ES-I3 (cell line): ENCODE measurements around the gene LRRC63.

Source experiments
- H3K36me3 ChIP-seq: 2 replicates; pipeline ENCODE4 v1.6.1; 2013; ENCODE audit warnings: mild to moderate bottlenecking, low read length, control low read depth, moderate library complexity; ENCODE audit not compliant: insufficient read depth
- H3K4me1 ChIP-seq: 2 replicates; pipeline ENCODE4 v1.6.1; 2013; ENCODE audit warnings: mild to moderate bottlenecking, control low read depth, low read length; ENCODE audit not compliant: insufficient read depth
- H3K9ac ChIP-seq: 2 replicates; pipeline ENCODE4 v1.6.1; 2013; ENCODE audit warnings: low read depth, mild to moderate bottlenecking, low read length, moderate library complexity
- H3K9me3 ChIP-seq: 2 replicates; pipeline ENCODE4 v1.6.1; 2013; ENCODE audit warnings: mild to moderate bottlenecking, low read length, moderate library complexity; ENCODE audit not compliant: control insufficient read depth, insufficient read depth

Gene LRRC63

GRCh38 chr13:46296115-46296822 lies 84.5 kb downstream of the LRRC63 start:
- peaks cover under 1% of the 10 kb centered on the region; the same call in 1 of the 2 replicates for H3K9me3 ChIP-seq
- no peaks in the 10 kb centered on the region for H3K36me3 ChIP-seq
- H3K4me1 ChIP-seq, result no peaks in the 10 kb centered on the region
- no peak overlapping the region for H3K9ac ChIP-seq

DNA sequence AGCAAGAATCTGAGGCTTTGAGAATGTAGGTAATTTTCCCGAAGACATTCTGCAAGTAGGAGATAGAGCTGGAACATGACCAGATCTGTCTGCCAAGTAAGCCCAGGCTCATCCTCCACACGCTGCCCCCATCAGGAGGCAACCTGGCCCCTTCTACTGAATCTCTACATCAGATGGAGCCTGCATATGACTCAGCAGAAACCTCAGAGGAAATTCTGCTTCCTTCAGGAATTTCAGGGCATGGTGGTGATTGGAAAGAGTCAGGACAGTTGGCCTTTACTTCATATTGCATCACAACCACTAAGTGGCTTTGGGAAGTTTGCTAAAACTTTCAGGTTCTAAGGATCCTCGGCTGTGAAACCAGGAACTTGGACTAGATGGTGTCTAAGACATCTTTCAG lies 85.2 kb downstream of the LRRC63 start:
- no peaks in the 10 kb centered on the region for H3K36me3 ChIP-seq
- H3K9ac ChIP-seq, result no peak overlapping the region
- H3K9me3 ChIP-seq, result peaks cover 4% of the 10 kb centered on the region; the same call in 1 of the 2 replicates
- no peaks in the 10 kb centered on the region for H3K4me1 ChIP-seq

- H3K9me3 ChIP-seq, result peaks cover 4% of the 10 kb centered on the region; the same call in 1 of the 2 replicates
- no peaks in the 10 kb centered on the region for H3K4me1 ChIP-seq
- no peaks in the 10 kb centered on the region for H3K36me3 ChIP-seq
- H3K9ac ChIP-seq, result no peak overlapping the region
Measured at GRCh38 chr13:46297361-46297811, 85.7 kb downstream of the LRRC63 start.

- H3K36me3 ChIP-seq, result no peaks in the 10 kb centered on the region
- no peak overlapping the region for H3K9ac ChIP-seq
- H3K4me1 ChIP-seq, result no peaks in the 10 kb centered on the region
- peaks cover 4% of the 10 kb centered on the region; the same call in 1 of the 2 replicates for H3K9me3 ChIP-seq
Measured at GRCh38 chr13:46303742-46304385, 92.1 kb downstream of the LRRC63 start.

DNA sequence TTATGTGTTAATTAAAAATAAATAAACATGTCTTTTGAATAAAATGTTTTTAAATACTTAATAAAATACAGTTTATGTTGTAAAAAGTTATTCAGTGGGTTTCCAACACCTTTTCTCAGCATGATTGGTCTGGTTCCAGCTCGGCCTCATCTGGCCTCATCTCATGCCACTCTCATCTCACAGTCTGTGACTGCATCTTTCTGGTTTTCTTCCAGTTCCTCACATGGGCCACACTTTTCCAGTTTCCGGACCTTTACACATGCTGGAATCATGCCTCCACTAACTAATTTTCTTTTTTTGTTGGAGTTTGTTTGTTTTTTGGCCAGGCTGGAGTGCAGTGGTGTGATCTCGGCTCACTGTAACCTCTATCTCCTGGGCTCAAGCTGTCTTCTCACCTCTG lies 92.8 kb downstream of the LRRC63 start:
- H3K9ac ChIP-seq, result no peak overlapping the region
- H3K36me3 ChIP-seq, result no peaks in the 10 kb centered on the region
- no peaks in the 10 kb centered on the region for H3K4me1 ChIP-seq
- H3K9me3 ChIP-seq, result peaks cover 4% of the 10 kb centered on the region; the same call in 1 of the 2 replicates

GRCh38 chr13:46307554-46307953 lies 95.8 kb downstream of the LRRC63 start:
- Histone ChIP-seq H3K9ac (no peak overlapping the region), H3K36me3 (no peaks in the 10 kb centered on the region), H3K9me3 (peaks cover 4% of the 10 kb centered on the region; the same call in 1 of the 2 replicates), H3K4me1 (no peaks in the 10 kb centered on the region)

DNA sequence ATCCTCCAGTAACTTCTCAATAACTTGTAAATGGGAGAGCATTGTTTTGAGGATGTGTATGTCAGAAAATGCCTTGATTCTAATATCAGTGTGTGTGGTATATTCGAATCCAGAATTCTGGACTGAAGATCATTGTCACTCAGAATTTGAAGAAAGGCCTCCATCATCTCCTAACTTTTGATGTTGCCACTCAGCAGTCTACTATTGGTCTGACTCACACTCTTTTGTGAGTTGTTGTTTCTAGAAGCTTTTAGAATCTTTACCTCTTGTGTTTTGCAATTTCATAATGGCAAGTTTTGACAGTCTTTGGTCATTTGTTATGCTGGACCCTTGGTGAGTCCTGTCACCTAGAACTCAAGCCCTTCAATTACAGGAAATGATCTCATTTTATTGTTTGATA lies 98.3 kb downstream of the LRRC63 start:
- no peaks in the 10 kb centered on the region for H3K36me3 ChIP-seq
- no peaks in the 10 kb centered on the region for H3K4me1 ChIP-seq
- peaks cover 4% of the 10 kb centered on the region; the same call in 1 of the 2 replicates for H3K9me3 ChIP-seq
- H3K9ac ChIP-seq, result no peak overlapping the region

- Histone ChIP-seq H3K4me1 (no peaks in the 10 kb centered on the region), H3K36me3 (no peaks in the 10 kb centered on the region), H3K9ac (no peak overlapping the region), H3K9me3 (peaks cover 4% of the 10 kb centered on the region; the same call in 1 of the 2 replicates)
Measured at GRCh38 chr13:46311217-46311616, 99.5 kb downstream of the LRRC63 start.

GRCh38 chr13:46313024-46313423 lies 101.3 kb downstream of the LRRC63 start:
- Histone ChIP-seq H3K36me3 (no peaks in the 10 kb centered on the region), H3K9ac (no peak overlapping the region), H3K4me1 (no peaks in the 10 kb centered on the region), H3K9me3 (peaks cover 4% of the 10 kb centered on the region; the same call in 1 of the 2 replicates)

DNA sequence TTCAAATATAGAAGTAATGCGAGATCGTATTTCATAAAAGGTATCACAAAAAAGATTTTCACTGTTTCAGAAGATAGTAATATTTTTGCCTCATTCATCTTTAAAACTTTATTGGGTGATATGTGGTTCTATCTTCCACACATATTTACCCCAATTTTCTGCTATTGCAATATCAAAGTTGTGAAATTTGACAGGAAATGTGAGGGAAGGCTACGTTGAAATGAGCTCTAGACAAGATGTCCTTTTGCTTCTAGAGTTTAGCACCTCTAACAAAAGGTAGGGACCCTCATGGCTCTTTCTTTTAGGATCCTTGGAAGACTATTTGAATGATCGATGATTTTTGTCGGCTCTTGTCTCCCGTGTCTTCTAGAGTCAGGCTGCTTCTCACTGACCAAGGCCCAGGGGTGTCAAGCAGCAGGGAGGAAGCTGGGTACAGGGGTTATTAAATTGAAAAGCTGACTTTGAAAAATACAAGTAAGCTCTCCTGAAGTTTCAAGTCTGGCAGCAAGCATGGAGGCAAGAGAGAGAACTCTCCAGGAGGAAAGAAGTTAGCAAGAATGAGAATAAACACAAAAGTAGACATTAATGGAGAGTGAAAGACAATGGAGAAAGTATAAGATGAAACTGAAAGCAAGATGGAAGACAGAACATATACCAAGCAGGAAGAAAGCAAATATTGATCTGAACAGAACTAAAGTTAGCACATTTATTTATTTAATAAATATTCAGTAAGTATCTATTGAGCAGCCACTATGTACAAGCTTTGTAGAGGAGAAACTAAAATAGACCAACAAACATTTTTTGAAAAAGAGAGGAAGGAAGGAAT lies 101.9 kb downstream of the LRRC63 start:
- Histone ChIP-seq H3K36me3 (no peaks in the 10 kb centered on the region), H3K9me3 (peaks cover 4% of the 10 kb centered on the region; the same call in 1 of the 2 replicates), H3K4me1 (no peaks in the 10 kb centered on the region), H3K9ac (no peak overlapping the region)

DNA sequence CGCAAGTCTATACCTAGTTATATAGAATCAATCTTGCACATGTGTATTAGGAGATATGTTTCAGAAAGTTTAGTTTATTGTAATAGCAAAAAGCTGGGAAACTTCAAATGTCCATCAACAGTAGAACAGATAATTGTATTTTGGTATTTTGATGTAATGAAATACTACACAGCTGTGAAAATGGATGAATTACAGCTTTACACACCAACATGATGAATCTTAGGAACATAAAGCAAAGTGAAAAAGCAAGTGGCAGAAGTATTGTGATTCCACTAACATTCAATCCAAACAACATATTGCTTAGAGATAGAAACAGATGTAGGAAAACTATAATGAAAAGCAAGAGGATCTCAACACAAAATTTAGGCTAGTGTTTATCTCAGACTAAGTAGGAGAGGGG lies 102.9 kb downstream of the LRRC63 start:
- H3K9ac ChIP-seq, result no peak overlapping the region
- no peaks in the 10 kb centered on the region for H3K36me3 ChIP-seq
- no peaks in the 10 kb centered on the region for H3K4me1 ChIP-seq
- H3K9me3 ChIP-seq, result peaks cover 4% of the 10 kb centered on the region; the same call in 1 of the 2 replicates

DNA sequence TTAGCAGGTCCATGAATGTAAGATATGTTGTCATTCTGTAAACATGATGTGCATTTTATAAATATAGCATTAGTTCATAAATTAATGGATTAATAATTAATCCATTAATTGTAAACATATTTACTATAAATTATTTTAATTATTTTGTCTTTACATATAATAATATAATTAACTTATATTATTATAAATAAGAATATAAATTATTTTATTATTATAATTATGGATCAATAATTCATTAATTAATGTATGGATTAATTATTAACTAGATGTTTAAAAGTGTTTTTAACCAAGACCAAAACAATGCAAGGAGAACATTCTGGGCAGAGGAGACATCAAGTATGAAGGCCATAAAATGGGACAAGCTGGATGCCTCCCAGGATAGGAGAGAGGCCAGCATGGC lies 103.3 kb downstream of the LRRC63 start:
- H3K9me3 ChIP-seq, result peaks cover 1% of the 10 kb centered on the region; the same call in 1 of the 2 replicates
- no peak overlapping the region for H3K9ac ChIP-seq
- H3K4me1 ChIP-seq, result no peaks in the 10 kb centered on the region
- no peaks in the 10 kb centered on the region for H3K36me3 ChIP-seq

DNA sequence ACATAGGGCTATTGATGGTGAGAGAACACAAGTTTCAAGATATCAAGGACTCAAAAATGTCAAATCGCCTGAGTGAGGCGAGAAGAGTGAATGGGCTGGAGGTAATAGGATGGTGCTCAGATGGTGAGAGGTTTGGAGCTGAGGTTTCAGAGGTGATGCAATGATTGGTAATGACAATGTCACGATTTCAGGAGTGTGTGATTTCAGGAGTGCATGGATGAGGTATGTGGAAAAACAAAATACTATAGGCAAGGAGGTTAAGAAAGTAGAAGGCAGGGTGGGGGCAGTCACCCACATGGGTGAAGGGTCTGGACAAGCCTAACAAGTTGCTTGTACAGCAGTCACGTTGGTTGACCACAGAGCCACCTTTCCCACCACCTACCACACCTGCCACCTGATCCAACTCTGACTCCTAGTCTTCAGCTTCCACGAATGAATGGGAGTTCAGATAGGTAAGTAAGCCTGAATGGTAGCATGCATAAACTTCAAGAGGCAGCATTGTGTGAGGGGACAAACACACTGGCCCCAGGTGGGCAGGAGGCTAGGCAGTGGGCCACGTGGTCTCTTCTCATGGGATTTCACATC lies 103.9 kb downstream of the LRRC63 start:
- Histone ChIP-seq H3K9me3 (no peaks in the 10 kb centered on the region), H3K9ac (no peak overlapping the region), H3K4me1 (no peaks in the 10 kb centered on the region), H3K36me3 (no peaks in the 10 kb centered on the region)

- Histone ChIP-seq H3K36me3 (no peaks in the 10 kb centered on the region), H3K9me3 (no peaks in the 10 kb centered on the region), H3K9ac (no peak overlapping the region), H3K4me1 (no peaks in the 10 kb centered on the region)
Measured at GRCh38 chr13:46317120-46317519, 105.4 kb downstream of the LRRC63 start.
